K562 (cell line): Measurements from ENCODE around the gene GCSH. TPM values are rescaled to one million over a fixed set of nuclear protein-coding genes. Genes with fewer than 3 reads are reported as not detected.

Source experiments
- ETV1 ChIP-seq: fragments of 450-650 bp; conservative IDR thresholded peaks from 2 replicates; pipeline ENCODE4 v1.6.1; 2016; ENCODE audit warnings: missing genetic modification characterization, control low read depth, low read depth, missing compliant biosample characterization
- GTF2A2 ChIP-seq: IDR thresholded peaks from 2 replicates; pipeline ENCODE4 v1.6.1; 2016; ENCODE audit warnings: mild to moderate bottlenecking, missing genetic modification characterization, missing compliant biosample characterization
- HLTF ChIP-seq: fragments of 450-650 bp; IDR thresholded peaks from 2 replicates; pipeline ENCODE4 v1.6.1; 2016
- HNRNPK ChIP-seq: fragments of 200-400 bp; formaldehyde crosslinking; IDR thresholded peaks from one replicate; pipeline ENCODE4 v1.6.1; 2018; ENCODE audit warnings: mild to moderate bottlenecking, low read depth, low read length; ENCODE audit not compliant: poor library complexity, severe bottlenecking
- KDM4B ChIP-seq, 2 experiments: fragments of 450-650 bp in 1 of 2; sonication (generic) in 1 of 2; IDR thresholded peaks; 2 replicates each; pipeline ENCODE4 v1.6.1; 2016 to 2017; ENCODE audit warnings: borderline replicate concordance in 2 of 2, antibody characterized with exemption in 1 of 2, low read depth in 1 of 2, mild to moderate bottlenecking in 1 of 2
- KLF13 ChIP-seq: fragments of 450-650 bp; IDR thresholded peaks from 2 replicates; pipeline ENCODE4 v1.6.1; 2016; ENCODE audit warnings: missing genetic modification characterization, low read depth, mild to moderate bottlenecking, missing compliant biosample characterization, moderate library complexity, borderline replicate concordance
- L3MBTL2 ChIP-seq: fragments of 450-650 bp; IDR thresholded peaks from 2 replicates; pipeline ENCODE4 v1.6.1; 2016; ENCODE audit warnings: mild to moderate bottlenecking, moderate library complexity
- MED1 ChIP-seq: sonication (generic); formaldehyde crosslinking; IDR thresholded peaks from 2 replicates; pipeline ENCODE4 v1.8.1; 2023; ENCODE audit warnings: missing genetic modification reagents, borderline replicate concordance
- MTA1 ChIP-seq: fragments of 450-650 bp; IDR thresholded peaks from 2 replicates; pipeline ENCODE4 v1.6.1; 2017; ENCODE audit warnings: borderline replicate concordance
- POLR2AphosphoS5 ChIP-seq: IDR thresholded peaks from 2 replicates; pipeline ENCODE4 v1.6.1; 2011; ENCODE audit warnings: mild to moderate bottlenecking, low read depth, low read length, moderate library complexity; ENCODE audit not compliant: control insufficient read depth, insufficient read depth
- SAFB2 ChIP-seq: fragments of 200-400 bp; formaldehyde crosslinking; IDR thresholded peaks from 2 replicates; pipeline ENCODE4 v1.6.1; 2018; ENCODE audit warnings: borderline replicate concordance, low read length, low read depth, moderate library complexity; ENCODE audit not compliant: severe bottlenecking
- SMARCE1 ChIP-seq: fragments of 450-650 bp; IDR thresholded peaks from 2 replicates; pipeline ENCODE4 v1.7.1; 2016; ENCODE audit warnings: mild to moderate bottlenecking
- TBP ChIP-seq: optimal IDR thresholded peaks from 2 replicates; pipeline ENCODE3; 2011; ENCODE audit warnings: low read depth, low read length, improper control_type of control experiment
- TCF7 ChIP-seq: sonication (generic); IDR thresholded peaks from 2 replicates; pipeline ENCODE4 v1.6.1; 2016; ENCODE audit warnings: antibody characterized with exemption, borderline replicate concordance
- WHSC1 ChIP-seq: IDR thresholded peaks from one replicate; pipeline ENCODE4 v1.6.1; 2012; ENCODE audit warnings: low read length, control low read depth, inconsistent platforms
- ZNF518B ChIP-seq: fragments of 250-450 bp; sonication (Bioruptor Pico); IDR thresholded peaks from 2 replicates; pipeline ENCODE4 v1.5.0; 2021; ENCODE audit warnings: mild to moderate bottlenecking, moderate library complexity
- polyA plus RNA-seq, 8 experiments: library from polyadenylated mRNA; depleted of rRNA in 4 of 8; stranded (reverse) in 5 of 8; unstranded in 3 of 8; fragments of >200 nt; fragmentation: Nextera tagmentation in 2 of 8; fragmentation: Illumina TruSeq in 1 of 8; extraction: Ambion mirVana in 2 of 8; extraction: Trizol in 1 of 8; gene quantifications; 2 replicates each; pipeline versions ENCODE4 v1.2.1 to v1.2.3, GENCODE V29; 2011 to 2014; ENCODE audit warnings: inconsistent platforms in 1 of 8, missing spikeins in 1 of 8
- total RNA-seq, 7 experiments: library from RNA; depleted of rRNA in 6 of 7; stranded (reverse); fragments of >200 nt in 6 of 7; fragmentation: Illumina TruSeq in 2 of 7; extraction: Trizol in 2 of 7; gene quantifications; 2 replicates each; pipeline versions ENCODE4 v1.2.1 to v1.2.3, GENCODE V29; 2011 to 2021; ENCODE audit warnings: low replicate concordance in 1 of 7
- TF ChIP-seq, protein P1 (sequence below): fragments of 450-650 bp; formaldehyde crosslinking; IDR thresholded peaks from 2 replicates; pipeline ENCODE4 v1.4.0; 2020; ENCODE audit warnings: mild to moderate bottlenecking, moderate library complexity
- TF ChIP-seq, protein P2 (sequence below): IDR thresholded peaks from 2 replicates; pipeline ENCODE4 v1.6.1; 2012; ENCODE audit warnings: low read depth, low read length, improper control_type of control experiment, borderline replicate concordance
- TF ChIP-seq, protein P3 (sequence below): fragments of 450-650 bp; formaldehyde crosslinking; IDR thresholded peaks from 2 replicates; pipeline ENCODE4 v1.4.0; 2020; ENCODE audit warnings: mild to moderate bottlenecking

GCSH gene
- total and polyA plus RNA-seq, 9 of the 15 experiments (the other 6 are each of a cell fraction or from before 2014, with no cell fraction given) = 35.0 to 121 (median 89.0) TPM

DNA sequence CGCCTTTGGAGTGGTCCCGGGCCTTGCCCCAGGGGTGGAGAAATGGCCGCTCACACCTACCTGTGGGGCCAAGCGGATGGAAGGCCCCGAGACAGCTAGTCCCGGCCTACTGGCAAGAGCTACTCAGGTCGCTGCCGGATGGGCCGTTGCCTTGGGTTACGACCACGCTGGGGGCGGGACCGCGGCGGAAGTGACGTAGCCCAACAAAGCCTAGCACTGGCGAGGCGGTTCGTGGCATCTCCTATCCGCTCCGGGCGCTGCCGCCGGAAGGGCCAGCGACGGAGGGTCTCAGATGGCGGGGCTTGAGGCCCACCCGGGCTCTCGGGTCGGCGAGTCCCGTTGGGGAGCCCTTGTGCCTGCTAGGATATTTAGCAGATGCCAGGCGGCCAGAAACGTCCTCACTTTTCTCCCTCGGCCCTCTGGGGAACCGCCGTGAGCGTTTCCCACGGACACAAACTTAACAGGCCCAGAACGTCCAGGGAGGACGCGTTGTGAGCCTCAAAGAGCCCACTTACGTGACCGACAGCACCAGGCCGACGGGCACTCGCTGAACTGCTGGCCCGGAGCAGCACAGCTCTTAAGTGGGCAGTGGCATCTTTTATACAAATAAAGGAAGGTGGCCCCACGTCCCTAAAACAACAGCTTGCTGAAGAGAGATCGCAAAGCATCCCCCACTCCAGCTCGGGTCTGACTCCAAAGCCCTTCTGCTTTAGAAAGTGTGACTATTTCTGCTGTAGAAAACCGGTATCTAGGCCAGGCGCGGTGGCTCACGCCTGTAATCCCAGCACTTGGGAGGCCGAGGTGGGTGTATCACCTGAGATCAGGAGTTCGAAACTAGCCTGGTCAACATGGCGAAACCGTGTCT is 18.9 kb downstream of the GCSH start, which contains the start of gene C16orf46 (continued):
- TF ChIP-seq HLTF (no peak), KDM4B (IDR thresholded peaks at IDR 0.05; ENCODE audit: borderline replicate concordance in 2 of 2, low read depth in 1 of 2) (peak in 1 of 2 experiments; percentile 50; a peak in 1 of 4 replicates), SMARCE1 (0 out of 2 replicates have a peak, but pooled peaks have one; percentile 35), POLR2AphosphoS5 (peak; percentile 79), SAFB2 (no peak), HNRNPK (no peak), WHSC1 (no peak), ETV1 (tag) (peak; percentile 92), ZNF518B (CRISPR knock-in tag) (no peak), TBP (peak; percentile 80), L3MBTL2 (peak; percentile 72), KLF13 (peak; percentile 91), MTA1 (no peak), TCF7 (peak; percentile 20; the same call in 1 of the 2 replicates), MED1 (CRISPR knock-in tag) (no peak), GTF2A2 (tag) (peak; percentile 87)
- TF ChIP-seq, protein P1, sequence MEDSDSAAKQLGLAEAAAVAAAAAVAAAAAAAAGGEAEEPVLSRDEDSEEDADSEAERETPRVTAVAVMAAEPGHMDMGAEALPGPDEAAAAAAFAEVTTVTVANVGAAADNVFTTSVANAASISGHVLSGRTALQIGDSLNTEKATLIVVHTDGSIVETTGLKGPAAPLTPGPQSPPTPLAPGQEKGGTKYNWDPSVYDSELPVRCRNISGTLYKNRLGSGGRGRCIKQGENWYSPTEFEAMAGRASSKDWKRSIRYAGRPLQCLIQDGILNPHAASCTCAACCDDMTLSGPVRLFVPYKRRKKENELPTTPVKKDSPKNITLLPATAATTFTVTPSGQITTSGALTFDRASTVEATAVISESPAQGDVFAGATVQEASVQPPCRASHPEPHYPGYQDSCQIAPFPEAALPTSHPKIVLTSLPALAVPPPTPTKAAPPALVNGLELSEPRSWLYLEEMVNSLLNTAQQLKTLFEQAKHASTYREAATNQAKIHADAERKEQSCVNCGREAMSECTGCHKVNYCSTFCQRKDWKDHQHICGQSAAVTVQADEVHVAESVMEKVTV = no peak
- TF ChIP-seq, protein P2, sequence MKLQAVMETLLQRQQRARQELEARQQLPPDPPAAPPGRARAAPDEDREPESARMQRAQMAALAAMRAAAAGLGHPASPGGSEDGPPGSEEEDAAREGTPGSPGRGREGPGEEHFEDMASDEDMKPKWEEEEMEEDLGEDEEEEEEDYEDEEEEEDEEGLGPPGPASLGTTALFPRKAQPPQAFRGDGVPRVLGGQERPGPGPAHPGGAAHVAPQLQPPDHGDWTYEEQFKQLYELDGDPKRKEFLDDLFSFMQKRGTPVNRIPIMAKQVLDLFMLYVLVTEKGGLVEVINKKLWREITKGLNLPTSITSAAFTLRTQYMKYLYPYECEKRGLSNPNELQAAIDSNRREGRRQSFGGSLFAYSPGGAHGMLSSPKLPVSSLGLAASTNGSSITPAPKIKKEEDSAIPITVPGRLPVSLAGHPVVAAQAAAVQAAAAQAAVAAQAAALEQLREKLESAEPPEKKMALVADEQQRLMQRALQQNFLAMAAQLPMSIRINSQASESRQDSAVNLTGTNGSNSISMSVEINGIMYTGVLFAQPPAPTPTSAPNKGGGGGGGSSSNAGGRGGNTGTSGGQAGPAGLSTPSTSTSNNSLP = no peak
- TF ChIP-seq, protein P3, sequence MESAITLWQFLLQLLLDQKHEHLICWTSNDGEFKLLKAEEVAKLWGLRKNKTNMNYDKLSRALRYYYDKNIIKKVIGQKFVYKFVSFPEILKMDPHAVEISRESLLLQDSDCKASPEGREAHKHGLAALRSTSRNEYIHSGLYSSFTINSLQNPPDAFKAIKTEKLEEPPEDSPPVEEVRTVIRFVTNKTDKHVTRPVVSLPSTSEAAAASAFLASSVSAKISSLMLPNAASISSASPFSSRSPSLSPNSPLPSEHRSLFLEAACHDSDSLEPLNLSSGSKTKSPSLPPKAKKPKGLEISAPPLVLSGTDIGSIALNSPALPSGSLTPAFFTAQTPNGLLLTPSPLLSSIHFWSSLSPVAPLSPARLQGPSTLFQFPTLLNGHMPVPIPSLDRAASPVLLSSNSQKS (CRISPR knock-in tag) = no peak
